ENCODE data around the gene JUP. TPM values are rescaled to one million over a fixed set of nuclear protein-coding genes. Genes with fewer than 3 reads are reported as not detected.

Gene JUP
- total and polyA plus RNA-seq, 2 of the 13 experiments (the other 11 are each of a cell fraction or from before 2014, with no cell fraction given) = 12.1 to 20.6 TPM

DNA sequence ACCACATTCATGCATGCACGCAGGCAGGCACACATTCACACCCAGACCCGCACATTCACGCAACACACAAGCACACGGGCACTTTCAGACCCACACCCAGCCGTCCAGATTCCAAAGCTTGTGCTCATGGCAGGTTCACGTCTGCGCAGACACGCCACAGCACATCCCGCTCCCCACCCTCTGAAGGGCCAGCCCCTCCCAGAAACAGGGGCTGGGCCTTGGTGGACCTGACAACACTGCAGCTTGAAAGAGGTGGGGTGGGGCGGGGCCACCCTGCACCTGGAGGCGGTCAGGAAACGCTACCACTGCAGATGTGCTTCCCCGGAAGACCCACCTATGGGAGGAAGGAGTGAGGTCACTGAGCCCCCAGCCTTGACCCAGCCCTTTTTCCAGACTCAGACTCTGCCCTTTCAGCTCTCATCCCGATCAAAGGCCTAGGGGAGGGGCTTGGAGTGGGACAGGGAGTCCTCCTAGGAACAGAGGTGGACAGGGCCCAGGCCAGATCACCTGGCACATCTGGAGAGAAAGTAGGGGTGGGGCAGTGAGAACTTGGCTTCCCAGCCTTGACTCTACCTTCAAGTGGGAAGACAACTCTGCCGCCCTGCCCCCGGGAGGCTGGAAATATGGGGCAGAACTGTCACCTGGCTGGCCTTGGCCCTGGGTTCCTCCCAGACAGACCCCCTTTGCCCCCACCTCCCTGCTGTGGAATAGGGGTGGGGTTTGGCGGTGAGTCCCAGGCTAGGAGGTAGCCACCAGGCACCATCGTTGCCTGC is 14.3 kb upstream of the JUP start:
- POLR2A ChIA-PET = interaction anchor here (0.6 to 7.9 kb wide), 17 partner anchors 8 to 159 kb away, joined by 3 to 86 read pairs (median 5); partner anchors contain the start of genes EIF1, FKBP10, JUP and ODAD4
- Histone ChIP-seq H3K27me3 (ENCODE audit: control insufficient read depth in 1 of 2, insufficient read depth in 2 of 2, low read length in 2 of 2) (no peaks in the 10 kb centered on the region), H3K4me1 (ENCODE audit: insufficient read depth, low read length) (peaks cover 38% of the 10 kb centered on the region), H3K79me2 (ENCODE audit: insufficient read depth, low read length) (no peaks in the 10 kb centered on the region), H3K9me3 (ENCODE audit: low read length) (no peaks in the 10 kb centered on the region), H3K4me2 (ENCODE audit: low read depth, low read length) (peak overlapping the region; percentile 79), H3K27ac (ENCODE audit: extremely low read length, insufficient read depth, low read length) (no peak overlapping the region), H4K20me1 (ENCODE audit: insufficient read depth, low read length) (no peaks in the 10 kb centered on the region), H3K4me3 (replicated peaks in 1 of 3; ENCODE audit: insufficient read depth in 1 of 3, low read depth in 2 of 3, low read length in 3 of 3) (peak overlapping the region; percentile 5 to 63 (median 17); a peak in 5 of 6 replicates), H2AFZ (ENCODE audit: low read length) (no peak overlapping the region), H3K9ac (ENCODE audit: insufficient read depth, low read depth, low read length) (0 out of 2 replicates have a peak overlapping the region, but pooled peaks have one; percentile 16), H3K36me3 (replicated peaks in 1 of 2; ENCODE audit: control insufficient read depth in 1 of 2, insufficient read depth in 2 of 2, low read length in 2 of 2) (peaks cover 0 to 6% of the 10 kb centered on the region in 2 experiments; a peak in 1 of 5 replicates)
- in situ Hi-C loops (cut with HindIII; ENCODE audit: extremely low pct_ligation_motif_present, low pct_unique_long_range_greater_than_20kb) (loop anchor here (5.0 kb wide), 1 partner anchor 63 kb away; no protein-coding TSS in a partner anchor), intact Hi-C loops (cut with micrococcal nuclease; ENCODE audit: unreplicated experiment) (loop anchor here (1.0 kb wide), 2 partner anchors 23 to 62 kb away; no protein-coding TSS in a partner anchor)
- WGBS (ENCODE audit: low lambda C conversion rate) = 5% methylated on average over 11 of the region's 18 CpGs
- no TSS peak for BruUV-seq (replicated peaks)
- peak; percentile 83 for FAIRE-seq
- ATAC-seq = peak; percentile 75
- CTCF ChIA-PET (ENCODE audit: low intra/inter-chr PET ratio, low total read pairs) = interaction anchor here (1.4 to 3.8 kb wide), 3 partner anchors 14 to 62 kb away, joined by 4 to 97 read pairs (median 5); partner anchors contain the start of gene JUP
- DNase-seq (ENCODE audit: low spot score) = peak; percentile 86
- peak; percentile 83 for TF ChIP-seq HNF4A (CRISPR knock-in tag; IDR thresholded peaks at IDR 0.05)
- TF ChIP-seq, protein P1, sequence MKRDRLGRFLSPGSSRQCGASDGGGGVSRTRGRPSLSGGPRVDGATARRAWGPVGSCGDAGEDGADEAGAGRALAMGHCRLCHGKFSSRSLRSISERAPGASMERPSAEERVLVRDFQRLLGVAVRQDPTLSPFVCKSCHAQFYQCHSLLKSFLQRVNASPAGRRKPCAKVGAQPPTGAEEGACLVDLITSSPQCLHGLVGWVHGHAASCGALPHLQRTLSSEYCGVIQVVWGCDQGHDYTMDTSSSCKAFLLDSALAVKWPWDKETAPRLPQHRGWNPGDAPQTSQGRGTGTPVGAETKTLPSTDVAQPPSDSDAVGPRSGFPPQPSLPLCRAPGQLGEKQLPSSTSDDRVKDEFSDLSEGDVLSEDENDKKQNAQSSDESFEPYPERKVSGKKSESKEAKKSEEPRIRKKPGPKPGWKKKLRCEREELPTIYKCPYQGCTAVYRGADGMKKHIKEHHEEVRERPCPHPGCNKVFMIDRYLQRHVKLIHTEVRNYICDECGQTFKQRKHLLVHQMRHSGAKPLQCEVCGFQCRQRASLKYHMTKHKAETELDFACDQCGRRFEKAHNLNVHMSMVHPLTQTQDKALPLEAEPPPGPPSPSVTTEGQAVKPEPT (CRISPR knock-in tag; IDR thresholded peaks at IDR 0.05; ENCODE audit: low read depth) = no peak
- TF ChIP-seq MIER3 (CRISPR knock-in tag; IDR thresholded peaks at IDR 0.05; ENCODE audit: borderline replicate concordance) = peak; percentile 56; the same call in 1 of the 2 replicates
- TF ChIP-seq ZMYM4 (CRISPR knock-in tag; IDR thresholded peaks at IDR 0.05) = no peak
- TF ChIP-seq BORCS8-MEF2B (CRISPR knock-in tag; IDR thresholded peaks at IDR 0.05) = peak; percentile 38; the same call in 1 of the 2 replicates
- TF ChIP-seq ZNF10 (CRISPR knock-in tag; IDR thresholded peaks at IDR 0.05; ENCODE audit: borderline replicate concordance, low read depth) = no peak
- TF ChIP-seq ZNF235 (CRISPR knock-in tag; IDR thresholded peaks at IDR 0.05; ENCODE audit: borderline replicate concordance) = no peak
- TF ChIP-seq ZNF749 (CRISPR knock-in tag; IDR thresholded peaks at IDR 0.05; ENCODE audit: borderline replicate concordance) = 0 out of 2 replicates have a peak, but pooled peaks have one; percentile 44
- no peak for TF ChIP-seq POLR2AphosphoS2 (IDR thresholded peaks at IDR 0.05; ENCODE audit: low read depth, low read length)
- TF ChIP-seq ZFP37 (CRISPR knock-in tag; IDR thresholded peaks at IDR 0.05; ENCODE audit: borderline replicate concordance) = no peak
- no peak for TF ChIP-seq MAFG (CRISPR knock-in tag; IDR thresholded peaks at IDR 0.05)
- no peak for TF ChIP-seq ZNF232 (CRISPR knock-in tag; IDR thresholded peaks at IDR 0.05; ENCODE audit: borderline replicate concordance)
- TF ChIP-seq ESRRA (CRISPR knock-in tag; IDR thresholded peaks at IDR 0.05; ENCODE audit: low read depth) = no peak
- TF ChIP-seq ATF7-NPFF (CRISPR knock-in tag; IDR thresholded peaks at IDR 0.05; ENCODE audit: low read depth) = no peak
- no peak; the same call in 1 of the 2 replicates for TF ChIP-seq YEATS2 (CRISPR knock-in tag; IDR thresholded peaks at IDR 0.05; ENCODE audit: borderline replicate concordance)
- no peak for TF ChIP-seq ATAD3A (CRISPR knock-in tag; IDR thresholded peaks at IDR 0.05)
- no peak for TF ChIP-seq STAT5B (CRISPR knock-in tag; IDR thresholded peaks at IDR 0.05)
- TF ChIP-seq ZNF260 (CRISPR knock-in tag; IDR thresholded peaks at IDR 0.05; ENCODE audit: borderline replicate concordance, low read depth) = no peak
- no peak for TF ChIP-seq SMARCE1 (IDR thresholded peaks at IDR 0.05; ENCODE audit: borderline replicate concordance)
- TF ChIP-seq ZNF3 (CRISPR knock-in tag; IDR thresholded peaks at IDR 0.05) = no peak
- TF ChIP-seq AGO2 (optimal IDR thresholded peaks at IDR 0.05; ENCODE audit: low read depth, low read length) = peak; percentile 81
- TF ChIP-seq ZNF274 (CRISPR knock-in tag; IDR thresholded peaks at IDR 0.05) = no peak
- no peak for TF ChIP-seq ZNF883 (CRISPR knock-in tag; IDR thresholded peaks at IDR 0.05; ENCODE audit: not compliant biosample characterization)
- TF ChIP-seq HDAC2 (CRISPR knock-in tag; IDR thresholded peaks at IDR 0.05) = peak; percentile 33; the same call in 1 of the 2 replicates
